ENCODE results near the gene CFAP74. TPM values are rescaled to one million over a fixed set of nuclear protein-coding genes. Genes with fewer than 3 reads are reported as not detected.

Gene CFAP74
- total RNA-seq, 3 donors from 2014 or later (not counting 1 experiment from before 2014, with no cell fraction given) = not detected

- Mint-ChIP-seq H3K4me1 (no peaks in the 10 kb centered on the region), H3K27me3 (ENCODE audit: low read depth in 2 of 2) (peaks cover 7 to 15% of the 10 kb centered on the region in 2 donors), H3K9me3 (no peaks in the 10 kb centered on the region), H3K4me3 (no peak overlapping the region), H3K36me3 (no peaks in the 10 kb centered on the region), H3K27ac (no peak overlapping the region)
- no peaks in the 10 kb centered on the region for H3K36me3 ChIP-seq (ENCODE audit: control insufficient read depth, insufficient read depth, low read length)
- no peak overlapping the region for H3K4me3 ChIP-seq (ENCODE audit: low read length)
- no peak overlapping the region for H3K27ac ChIP-seq (ENCODE audit: low read length)
- intact Hi-C loops (cut with micrococcal nuclease) = no loop called here
- no peaks in the 10 kb centered on the region for H3K27me3 ChIP-seq (ENCODE audit: control insufficient read depth, insufficient read depth, low read length)
- DNase-seq = no peak
- no peaks in the 10 kb centered on the region for H3K9me3 ChIP-seq (ENCODE audit: control insufficient read depth, insufficient read depth, low read length)
- ATAC-seq = no peak
- WGBS (ENCODE audit: insufficient coverage) = 90% methylated on average over 27 of the region's 27 CpGs
- no peak for TF ChIP-seq CTCF (IDR thresholded peaks at IDR 0.05)
- H3K4me1 ChIP-seq (ENCODE audit: control insufficient read depth, insufficient read depth, low read length) = no peaks in the 10 kb centered on the region
Observed at GRCh38 chr1:2009101-2010053, 5.8 kb upstream of the CFAP74 start.

DNA sequence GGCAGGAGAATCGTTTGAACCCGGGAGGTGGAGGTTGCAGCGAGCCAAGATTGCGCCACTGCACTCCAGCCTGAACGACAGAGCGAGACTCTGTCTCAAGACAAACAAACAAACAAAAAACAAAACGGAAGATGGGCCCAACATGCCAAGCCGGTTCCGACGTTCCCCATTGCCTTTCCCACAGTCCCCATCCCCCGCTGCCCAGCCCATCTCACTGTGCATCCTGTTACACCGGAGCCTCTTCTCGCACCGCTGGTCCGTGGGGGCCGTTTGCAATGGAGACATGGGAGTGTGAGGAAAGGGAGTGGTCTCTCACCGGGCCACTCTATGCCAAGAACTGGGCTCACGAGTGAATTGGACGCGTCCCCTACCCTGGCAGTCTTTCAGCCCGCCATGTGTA is 1.3 kb upstream of the CFAP74 start:
- intact Hi-C loops (cut with micrococcal nuclease) = no loop called here
- no peak for TF ChIP-seq CTCF (IDR thresholded peaks at IDR 0.05)
- H3K9me3 ChIP-seq (ENCODE audit: control insufficient read depth, insufficient read depth, low read length) = no peaks in the 10 kb centered on the region
- H3K4me1 ChIP-seq (ENCODE audit: control insufficient read depth, insufficient read depth, low read length) = no peaks in the 10 kb centered on the region
- H3K4me1 Mint-ChIP-seq = no peaks in the 10 kb centered on the region
- H3K27ac Mint-ChIP-seq = no peak overlapping the region
- peaks cover 2% of the 10 kb centered on the region for H3K27me3 ChIP-seq (ENCODE audit: control insufficient read depth, insufficient read depth, low read length)
- H3K27ac ChIP-seq (ENCODE audit: low read length) = no peak overlapping the region
- no peaks in the 10 kb centered on the region for H3K36me3 ChIP-seq (ENCODE audit: control insufficient read depth, insufficient read depth, low read length)
- no peak overlapping the region for H3K4me3 Mint-ChIP-seq
- WGBS (ENCODE audit: insufficient coverage) = 87% methylated on average over 19 of the region's 21 CpGs
- peaks cover 20 to 32% of the 10 kb centered on the region in 2 donors for H3K27me3 Mint-ChIP-seq (ENCODE audit: low read depth in 2 of 2)
- H3K4me3 ChIP-seq (ENCODE audit: low read length) = no peak overlapping the region
- no peaks in the 10 kb centered on the region for H3K36me3 Mint-ChIP-seq
- H3K9me3 Mint-ChIP-seq = no peaks in the 10 kb centered on the region
- ATAC-seq = no peak
- DNase-seq = no peak

GRCh38 chr1:2001773-2002411 is 1.7 kb downstream of the CFAP74 start:
- H3K27me3 Mint-ChIP-seq (ENCODE audit: low read depth in 2 of 2) = peaks cover 21 to 41% of the 10 kb centered on the region in 2 donors
- whole genome bisulfite sequencing (ENCODE audit: insufficient coverage) = 86% methylated on average over 12 of the region's 13 CpGs
- H3K36me3 Mint-ChIP-seq = no peaks in the 10 kb centered on the region
- H3K36me3 ChIP-seq (ENCODE audit: control insufficient read depth, insufficient read depth, low read length) = no peaks in the 10 kb centered on the region
- H3K9me3 Mint-ChIP-seq = no peaks in the 10 kb centered on the region
- no peak overlapping the region for H3K27ac Mint-ChIP-seq
- ATAC-seq (no peak), DNase-seq (no peak)
- TF ChIP-seq CTCF (IDR thresholded peaks at IDR 0.05) = no peak
- H3K27ac ChIP-seq (ENCODE audit: low read length) = no peak overlapping the region
- H3K4me3 ChIP-seq (ENCODE audit: low read length) = no peak overlapping the region
- intact Hi-C loops (cut with micrococcal nuclease) = no loop called here
- peaks cover 2% of the 10 kb centered on the region for H3K27me3 ChIP-seq (ENCODE audit: control insufficient read depth, insufficient read depth, low read length)
- no peaks in the 10 kb centered on the region for H3K4me1 Mint-ChIP-seq
- H3K9me3 ChIP-seq (ENCODE audit: control insufficient read depth, insufficient read depth, low read length) = no peaks in the 10 kb centered on the region
- H3K4me3 Mint-ChIP-seq = no peak overlapping the region
- no peaks in the 10 kb centered on the region for H3K4me1 ChIP-seq (ENCODE audit: control insufficient read depth, insufficient read depth, low read length)
